Activated T-helper 1 cell treated with anti-CD3 and anti-CD28 coated beads, Interleukin-12 subunit alpha, Interleukin-12 subunit beta, Interleukin-2, Interleukin-4 antibody, amounts not matched to agents 30 ng/mL and 10 ng/mL and 1 ng/mL, durations not matched to agents 14 hours and 24 hours and 36 hours (primary cell): ENCODE measurements around the gene PRKAR1B. TPM values are rescaled to one million over a fixed set of nuclear protein-coding genes. Genes with fewer than 3 reads are reported as not detected.

Source experiments
- DNase-seq: peaks from one replicate; pipeline ENCODE4 v3.0.0; 2021; ENCODE audit warnings: low spot score
- H3K27ac Mint-ChIP-seq: one replicate; pipeline ENCODE4 v1.8.0; 2021; ENCODE audit warnings: mild to moderate bottlenecking, mixed read lengths
- H3K27me3 Mint-ChIP-seq: one replicate; pipeline ENCODE4 v1.8.0; 2022; ENCODE audit warnings: mild to moderate bottlenecking, moderate library complexity, mixed read lengths; ENCODE audit not compliant: insufficient read depth
- H3K36me3 Mint-ChIP-seq: one replicate; pipeline ENCODE4 v1.8.0; 2021; ENCODE audit warnings: low read depth, mixed read lengths
- H3K4me1 Mint-ChIP-seq: one replicate; pipeline ENCODE4 v1.8.0; 2021; ENCODE audit warnings: low read depth, mixed read lengths
- H3K4me3 Mint-ChIP-seq: one replicate; pipeline ENCODE4 v1.8.0; 2021; ENCODE audit warnings: mild to moderate bottlenecking, moderate library complexity, mixed read lengths
- H3K9me3 Mint-ChIP-seq: one replicate; pipeline ENCODE4 v1.8.0; 2021; ENCODE audit warnings: mixed read lengths
- intact Hi-C: fragments of 100-400 bp; cut with micrococcal nuclease; formaldehyde crosslinking; loops from one replicate; pipeline ENCODE4 v1.15.1; 2024
- total RNA-seq: library from RNA; stranded (reverse); gene quantifications from 2 replicates; pipeline ENCODE4 v1.2.3, GENCODE V29; 2022

Gene PRKAR1B
- total RNA-seq, 1 donor from 2014 or later: 37.8 TPM

- Mint-ChIP-seq H3K4me3 (no peak overlapping the region), H3K9me3 (no peaks in the 10 kb centered on the region), H3K4me1 (peaks cover 4% of the 10 kb centered on the region), H3K27ac (no peak overlapping the region), H3K27me3 (no peaks in the 10 kb centered on the region), H3K36me3 (no peaks in the 10 kb centered on the region)
- no peak for DNase-seq
- intact Hi-C loops: loop anchor here (10.0 kb wide), 1 partner anchor 111 kb away; no protein-coding TSS in a partner anchor
Observed at GRCh38 chr7:566100-566499, 161.0 kb downstream of the PRKAR1B start.

GRCh38 chr7:564176-564865 is 162.8 kb downstream of the PRKAR1B start:
- Mint-ChIP-seq H3K4me1 (peaks cover 4% of the 10 kb centered on the region), H3K4me3 (no peak overlapping the region), H3K27me3 (no peaks in the 10 kb centered on the region), H3K9me3 (no peaks in the 10 kb centered on the region), H3K36me3 (no peaks in the 10 kb centered on the region), H3K27ac (no peak overlapping the region)
- intact Hi-C loops: loop anchor here (10.0 kb wide), 1 partner anchor 110 kb away; no protein-coding TSS in a partner anchor
- no peak for DNase-seq

GRCh38 chr7:563629-564170 is 163.4 kb downstream of the PRKAR1B start:
- Mint-ChIP-seq H3K27me3 (no peaks in the 10 kb centered on the region), H3K9me3 (no peaks in the 10 kb centered on the region), H3K4me3 (no peak overlapping the region), H3K36me3 (no peaks in the 10 kb centered on the region), H3K4me1 (peaks cover 4% of the 10 kb centered on the region), H3K27ac (no peak overlapping the region)
- no peak for DNase-seq
- intact Hi-C loops: loop anchor here (10.0 kb wide), 1 partner anchor 109 kb away; no protein-coding TSS in a partner anchor

GRCh38 chr7:562789-563628 is 164.1 kb downstream of the PRKAR1B start:
- Mint-ChIP-seq H3K4me3 (no peak overlapping the region), H3K27ac (no peak overlapping the region), H3K27me3 (no peaks in the 10 kb centered on the region), H3K4me1 (peaks cover 4% of the 10 kb centered on the region), H3K9me3 (no peaks in the 10 kb centered on the region), H3K36me3 (no peaks in the 10 kb centered on the region)
- DNase-seq: no peak
- intact Hi-C loops: loop anchor here (10.0 kb wide), 1 partner anchor 108 kb away; no protein-coding TSS in a partner anchor

- peaks cover 4% of the 10 kb centered on the region for H3K4me1 Mint-ChIP-seq
- H3K9me3 Mint-ChIP-seq: no peaks in the 10 kb centered on the region
- H3K36me3 Mint-ChIP-seq: no peaks in the 10 kb centered on the region
- no peak overlapping the region for H3K4me3 Mint-ChIP-seq
- no peak for DNase-seq
- no peaks in the 10 kb centered on the region for H3K27me3 Mint-ChIP-seq
- H3K27ac Mint-ChIP-seq: no peak overlapping the region
- intact Hi-C loops: loop anchor here (10.0 kb wide), 1 partner anchor 108 kb away; no protein-coding TSS in a partner anchor
Observed at GRCh38 chr7:562374-562675, 164.8 kb downstream of the PRKAR1B start.

- Mint-ChIP-seq H3K27me3 (no peaks in the 10 kb centered on the region), H3K36me3 (no peaks in the 10 kb centered on the region), H3K4me3 (no peak overlapping the region), H3K27ac (no peak overlapping the region), H3K4me1 (peaks cover 4% of the 10 kb centered on the region), H3K9me3 (no peaks in the 10 kb centered on the region)
- intact Hi-C loops: loop anchor here (10.0 kb wide), 1 partner anchor 107 kb away; no protein-coding TSS in a partner anchor
- no peak for DNase-seq
Observed at GRCh38 chr7:561631-562373, 165.3 kb downstream of the PRKAR1B start.

GRCh38 chr7:560966-561630 is 166.0 kb downstream of the PRKAR1B start:
- peaks cover 4% of the 10 kb centered on the region for H3K4me1 Mint-ChIP-seq
- no peaks in the 10 kb centered on the region for H3K9me3 Mint-ChIP-seq
- H3K27ac Mint-ChIP-seq: no peak overlapping the region
- H3K36me3 Mint-ChIP-seq: no peaks in the 10 kb centered on the region
- no peak overlapping the region for H3K4me3 Mint-ChIP-seq
- no peaks in the 10 kb centered on the region for H3K27me3 Mint-ChIP-seq
- no peak for DNase-seq
- intact Hi-C loops: loop anchor here (10.0 kb wide), 1 partner anchor 106 kb away; no protein-coding TSS in a partner anchor

GRCh38 chr7:559396-559705 is 167.7 kb downstream of the PRKAR1B start:
- DNase-seq: no peak
- intact Hi-C loops: no loop called here
- no peaks in the 10 kb centered on the region for H3K9me3 Mint-ChIP-seq
- H3K4me3 Mint-ChIP-seq: no peak overlapping the region
- H3K36me3 Mint-ChIP-seq: no peaks in the 10 kb centered on the region
- no peak overlapping the region for H3K27ac Mint-ChIP-seq
- H3K27me3 Mint-ChIP-seq: no peaks in the 10 kb centered on the region
- H3K4me1 Mint-ChIP-seq: peaks cover 4% of the 10 kb centered on the region

- H3K9me3 Mint-ChIP-seq: no peaks in the 10 kb centered on the region
- no peaks in the 10 kb centered on the region for H3K36me3 Mint-ChIP-seq
- H3K27ac Mint-ChIP-seq: no peak overlapping the region
- H3K4me3 Mint-ChIP-seq: no peak overlapping the region
- H3K27me3 Mint-ChIP-seq: no peaks in the 10 kb centered on the region
- intact Hi-C loops: no loop called here
- H3K4me1 Mint-ChIP-seq: peaks cover under 1% of the 10 kb centered on the region
- DNase-seq: no peak
Observed at GRCh38 chr7:557558-557881, 169.6 kb downstream of the PRKAR1B start.

DNA sequence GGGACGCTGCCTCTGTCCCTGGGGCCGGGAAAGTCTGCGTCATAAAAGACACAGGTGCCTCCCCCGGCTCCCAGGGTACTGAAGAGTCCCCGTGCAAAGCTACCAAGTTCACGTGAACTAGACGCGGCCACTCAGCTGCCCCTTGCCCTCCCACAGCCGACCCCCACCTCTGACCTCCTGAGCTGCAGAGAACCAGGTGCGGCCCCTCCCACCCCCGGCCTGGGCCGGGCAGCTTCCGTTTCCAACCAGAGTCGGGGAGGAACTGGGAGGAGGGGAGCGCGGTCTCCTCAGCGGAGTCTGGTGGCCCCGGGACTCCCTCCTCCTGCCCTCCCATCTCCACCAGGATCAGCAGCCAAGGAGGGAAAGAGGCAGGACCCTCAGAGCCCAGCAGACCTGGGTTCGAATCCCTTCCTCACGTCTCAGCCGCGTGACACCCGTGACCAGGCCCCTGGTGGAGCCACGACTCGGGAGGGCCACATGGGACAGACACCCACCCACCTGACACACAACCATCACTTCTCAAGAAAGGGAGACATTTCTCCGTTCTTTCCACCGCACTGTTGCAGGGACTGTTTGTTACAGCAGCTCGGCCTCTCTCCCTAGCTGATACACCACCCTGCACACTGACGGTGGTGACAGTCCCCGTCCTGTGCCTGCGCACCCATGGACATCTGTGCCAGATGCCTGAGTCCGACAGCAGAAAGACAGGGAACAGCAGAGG is 170.1 kb downstream of the PRKAR1B start:
- Mint-ChIP-seq H3K27ac (no peak overlapping the region), H3K9me3 (no peaks in the 10 kb centered on the region), H3K4me3 (no peak overlapping the region), H3K36me3 (no peaks in the 10 kb centered on the region), H3K27me3 (no peaks in the 10 kb centered on the region), H3K4me1 (no peaks in the 10 kb centered on the region)
- DNase-seq: no peak
- intact Hi-C loops: no loop called here

DNA sequence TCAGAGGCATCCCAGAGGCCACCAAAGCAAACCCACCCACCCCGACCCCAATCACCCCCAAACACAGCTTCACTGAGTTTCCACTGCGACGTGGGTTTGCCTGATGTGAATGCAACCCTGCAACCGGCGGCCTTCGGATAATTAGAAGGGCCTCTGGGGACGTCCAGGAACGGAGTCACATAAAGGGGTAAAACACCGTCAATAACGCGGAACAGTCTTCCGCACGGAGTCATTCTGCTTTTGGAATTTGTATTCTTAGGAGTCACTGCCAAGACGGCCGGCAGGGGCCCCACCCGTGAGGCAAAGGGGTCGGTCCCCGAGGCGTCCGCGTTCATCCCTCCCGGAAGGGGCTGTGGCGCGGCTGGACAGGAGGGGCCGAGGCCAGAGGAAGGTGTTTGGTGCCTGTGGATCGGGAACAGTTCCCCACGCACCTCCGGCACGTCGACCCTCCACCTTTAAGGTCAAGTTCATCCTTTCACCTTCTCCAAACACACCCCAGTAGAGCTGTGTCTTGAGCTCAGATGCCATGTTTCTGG is 170.7 kb downstream of the PRKAR1B start:
- H3K36me3 Mint-ChIP-seq: no peaks in the 10 kb centered on the region
- intact Hi-C loops: no loop called here
- no peaks in the 10 kb centered on the region for H3K27me3 Mint-ChIP-seq
- no peaks in the 10 kb centered on the region for H3K9me3 Mint-ChIP-seq
- DNase-seq: no peak
- H3K4me3 Mint-ChIP-seq: no peak overlapping the region
- H3K4me1 Mint-ChIP-seq: no peaks in the 10 kb centered on the region
- no peak overlapping the region for H3K27ac Mint-ChIP-seq
